HepG2 (cell line): ENCODE data around the gene IL26. TPM values are rescaled to one million over a fixed set of nuclear protein-coding genes. Genes with fewer than 3 reads are reported as not detected.

ENCODE experiments used
- ATAC-seq: fragments of 200-7000 bp; cut with Tn5 transposase; 3 replicates; pipeline ENCODE4 v1.9.1; 2020; ENCODE audit warnings: mild to moderate bottlenecking, moderate library complexity
- BruUV-seq: library from RNA; stranded (reverse); fragments of 400-500 nt; replicated peaks from 2 replicates; lab custom pipeline; 2021; lab: Mats Ljungman, UMichigan
- CTCF ChIA-PET: fragments of 300-600 bp; formaldehyde crosslinking; extraction: SDS; loops from one replicate; lab custom pipeline; 2021; ENCODE audit warnings: low total read pairs, inconsistent platforms, low intra/inter-chr PET ratio; lab: Yijun Ruan, JAX
- POLR2A ChIA-PET: fragments of 350-600 bp; sonication (Branson Sonifier 250); formaldehyde crosslinking; loops from one replicate; lab custom pipeline; 2020; ENCODE audit warnings: antibody characterized with exemption, inconsistent platforms; lab: Yijun Ruan, JAX
- DNase-seq: peaks from one replicate; pipeline ENCODE4 v3.0.0-alpha.2; 2015; ENCODE audit warnings: low spot score
- FAIRE-seq: peaks from 3 replicates; lab custom pipeline; 2011; peaks lifted over from hg19 to GRCh38; lab: Jason Lieb, UNC
- H2AFZ ChIP-seq: one replicate; pipeline ENCODE4 v1.6.1; 2011; ENCODE audit warnings: low read length, inconsistent platforms
- H3K27ac ChIP-seq: fragments of 300-600 bp; 3 replicates; pipeline ENCODE4 v1.8.0; 2011; ENCODE audit warnings: mixed run types, mild to moderate bottlenecking, mixed read lengths, low read length, inconsistent platforms; ENCODE audit not compliant: insufficient read depth; ENCODE audit errors: extremely low read length
- H3K27me3 ChIP-seq, 2 experiments: fragments of 200-600 bp in 1 of 2; 2 replicates in 1 of 2; 3 replicates in 1 of 2; pipeline versions ENCODE4 v1.6.0 to v1.8.0; 2011; ENCODE audit warnings: low read length in 2 of 2, mild to moderate bottlenecking in 2 of 2, moderate library complexity in 2 of 2, inconsistent platforms in 1 of 2; ENCODE audit not compliant: insufficient read depth in 2 of 2, control insufficient read depth in 1 of 2
- H3K36me3 ChIP-seq, 2 experiments: fragments of 200-600 bp in 1 of 2; replicated peaks in 1 of 2; 2 replicates in 1 of 2; 3 replicates in 1 of 2; pipeline versions ENCODE4 v1.5.1 to v1.8.0; 2011; ENCODE audit warnings: low read length in 2 of 2, inconsistent platforms in 1 of 2; ENCODE audit not compliant: insufficient read depth in 2 of 2, control insufficient read depth in 1 of 2
- H3K4me1 ChIP-seq: 2 replicates; pipeline ENCODE4 v1.5.1; 2012; ENCODE audit warnings: low read length, inconsistent platforms; ENCODE audit not compliant: insufficient read depth
- H3K4me2 ChIP-seq: 2 replicates; pipeline ENCODE4 v1.6.0; 2011; ENCODE audit warnings: low read depth, low read length, inconsistent platforms
- H3K4me3 ChIP-seq, 3 experiments: fragments of 200-600 bp in 1 of 3; sonication (generic), shearing (Covaris generic) in 1 of 3; replicated peaks in 1 of 3; 2 replicates each; pipeline ENCODE4 v1.5.1; 2011 to 2016; ENCODE audit warnings: low read length in 3 of 3, inconsistent platforms in 2 of 3, low read depth in 2 of 3, mild to moderate bottlenecking in 2 of 3, control low read depth in 1 of 3, mixed read lengths in 1 of 3; ENCODE audit not compliant: insufficient read depth in 1 of 3
- H3K79me2 ChIP-seq: one replicate; pipeline ENCODE4 v1.6.1; 2011; ENCODE audit warnings: low read length, inconsistent platforms; ENCODE audit not compliant: insufficient read depth
- H3K9ac ChIP-seq: 2 replicates; pipeline ENCODE4 v1.6.0; 2011; ENCODE audit warnings: mild to moderate bottlenecking, low read depth, low read length, inconsistent platforms; ENCODE audit not compliant: insufficient read depth
- H3K9me3 ChIP-seq: 2 replicates; pipeline ENCODE4 v1.5.1; 2012; ENCODE audit warnings: mild to moderate bottlenecking, low read length
- H4K20me1 ChIP-seq: 2 replicates; pipeline ENCODE4 v1.6.0; 2011; ENCODE audit warnings: inconsistent platforms, mild to moderate bottlenecking, low read length, moderate library complexity; ENCODE audit not compliant: insufficient read depth
- CEBPB ChIP-seq: IDR thresholded peaks from 2 replicates; pipeline ENCODE4 v1.6.1; 2011; ENCODE audit warnings: low read depth, low read length, improper control_type of control experiment, borderline replicate concordance
- MATR3 ChIP-seq: sonication (generic); formaldehyde crosslinking; IDR thresholded peaks from 2 replicates; pipeline ENCODE4 v1.4.0; 2020; ENCODE audit warnings: missing genetic modification reagents
- NFE2 ChIP-seq: sonication (generic); formaldehyde crosslinking; IDR thresholded peaks from 2 replicates; pipeline ENCODE4 v1.4.0; 2020; ENCODE audit warnings: missing genetic modification reagents
- SMARCE1 ChIP-seq: fragments of 450-650 bp; IDR thresholded peaks from 2 replicates; pipeline ENCODE4 v1.6.1; 2017; ENCODE audit warnings: borderline replicate concordance
- TFDP2 ChIP-seq: sonication (generic); formaldehyde crosslinking; IDR thresholded peaks from 2 replicates; pipeline ENCODE4 v1.4.0; 2020; ENCODE audit warnings: missing genetic modification reagents
- U2AF2 ChIP-seq: fragments of 200-400 bp; formaldehyde crosslinking; IDR thresholded peaks from 2 replicates; pipeline ENCODE4 v1.6.1; 2017; ENCODE audit warnings: low read depth, mild to moderate bottlenecking, low read length
- ZNF484 ChIP-seq: sonication (generic); formaldehyde crosslinking; IDR thresholded peaks from 2 replicates; pipeline ENCODE4 v1.5.1; 2020; ENCODE audit warnings: mild to moderate bottlenecking, low read depth, missing genetic modification reagents, borderline replicate concordance
- ZNF609 ChIP-seq: sonication (generic); formaldehyde crosslinking; IDR thresholded peaks from 2 replicates; pipeline ENCODE4 v1.4.0; 2020; ENCODE audit warnings: mild to moderate bottlenecking, missing genetic modification reagents, borderline replicate concordance
- ZNF766 ChIP-seq: sonication (generic); formaldehyde crosslinking; IDR thresholded peaks from 2 replicates; pipeline ENCODE4 v1.5.0; 2020; ENCODE audit warnings: missing genetic modification reagents, borderline replicate concordance
- WGBS: methylation state at CpG from one replicate; pipeline ENCODE4 v1.1.6; 2017; ENCODE audit warnings: low lambda C conversion rate; 5-methylcytosine and 5-hydroxymethylcytosine counted together
- in situ Hi-C: cut with HindIII; loops from 2 replicates; pipeline ENCODE4 v1.10.0; 2017; ENCODE audit warnings: low pct_unique_long_range_greater_than_20kb; ENCODE audit not compliant: extremely low pct_ligation_motif_present
- intact Hi-C: fragments of 100-400 bp; cut with micrococcal nuclease; formaldehyde crosslinking; loops from one replicate; pipeline ENCODE4 v1.10.0; 2022; ENCODE audit not compliant: unreplicated experiment
- polyA plus RNA-seq, 8 experiments: library from polyadenylated mRNA; depleted of rRNA in 3 of 8; stranded (reverse) in 7 of 8; unstranded in 1 of 8; fragments of >200 nt; fragmentation: Illumina TruSeq in 4 of 8; extraction: Trizol in 4 of 8; gene quantifications; 2 replicates each; pipeline versions ENCODE4 v1.2.1 to v1.2.3, GENCODE V29; 2011 to 2016; ENCODE audit warnings: low read depth in 4 of 8, missing spikeins in 1 of 8, mixed read lengths in 1 of 8; ENCODE audit not compliant: insufficient read depth in 1 of 8
- total RNA-seq, 5 experiments: library from RNA; depleted of rRNA; stranded (reverse); fragments of >200 nt; fragmentation: Illumina TruSeq; extraction: Trizol; gene quantifications; 2 replicates each; pipeline ENCODE4 v1.2.3, GENCODE V29; 2016; ENCODE audit warnings: low read depth in 1 of 5
- TF ChIP-seq, protein P1 (sequence below): sonication (generic); formaldehyde crosslinking; IDR thresholded peaks from 2 replicates; pipeline ENCODE4 v1.4.0; 2020; ENCODE audit warnings: missing genetic modification reagents, low read depth, mild to moderate bottlenecking, borderline replicate concordance
- TF ChIP-seq, protein P2 (sequence below): sonication (generic); formaldehyde crosslinking; IDR thresholded peaks from 2 replicates; pipeline ENCODE4 v1.9.0; 2022; ENCODE audit warnings: missing genetic modification reagents, mild to moderate bottlenecking, borderline replicate concordance

The IL26 gene
- total and polyA plus RNA-seq, 2 of the 13 experiments (the other 11 are each of a cell fraction or from before 2014, with no cell fraction given): not detected

GRCh38 chr12:68264158-68264855 lies 38.7 kb upstream of the IL26 start (continued):
- TF ChIP-seq, protein P1, sequence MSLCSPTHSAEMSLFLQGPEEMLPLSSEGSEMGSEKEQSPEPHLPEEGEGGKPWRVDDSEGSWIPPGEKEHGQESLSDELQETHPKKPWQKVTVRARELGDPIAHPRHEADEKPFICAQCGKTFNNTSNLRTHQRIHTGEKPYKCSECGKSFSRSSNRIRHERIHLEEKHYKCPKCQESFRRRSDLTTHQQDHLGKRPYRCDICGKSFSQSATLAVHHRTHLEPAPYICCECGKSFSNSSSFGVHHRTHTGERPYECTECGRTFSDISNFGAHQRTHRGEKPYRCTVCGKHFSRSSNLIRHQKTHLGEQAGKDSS (CRISPR knock-in tag): no peak

DNA sequence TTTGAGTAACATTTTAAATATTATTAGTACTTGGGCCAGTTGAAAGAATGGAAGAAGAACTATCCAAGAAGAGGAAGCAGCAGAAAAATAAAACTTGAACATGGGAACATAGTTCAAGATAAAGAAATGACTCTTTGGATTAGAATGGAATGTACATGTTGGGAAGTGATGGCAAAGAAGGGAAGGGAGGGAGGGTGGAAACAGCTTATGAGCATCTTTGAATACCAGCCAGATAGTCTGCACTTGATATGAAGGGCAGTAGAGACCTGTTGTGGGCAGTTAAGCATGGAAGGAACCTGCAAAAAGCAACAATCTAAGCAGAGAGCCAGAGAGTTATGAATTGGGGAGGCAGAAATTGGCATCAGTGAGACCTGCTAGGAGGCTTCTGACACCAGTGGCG lies 37.8 kb upstream of the IL26 start:
- POLR2A ChIA-PET: no interaction called here
- 0% methylated on average over 1 of the region's 1 CpG for WGBS
- no TSS peak for BruUV-seq
- Histone ChIP-seq H3K27me3 (peaks cover 3 to 4% of the 10 kb centered on the region in 2 experiments; a peak in 2 of 5 replicates), H3K9ac (no peak overlapping the region), H3K27ac (no peak overlapping the region), H3K9me3 (no peaks in the 10 kb centered on the region), H3K4me2 (no peak overlapping the region), H4K20me1 (no peaks in the 10 kb centered on the region), H3K36me3 (no peaks in the 10 kb centered on the region), H3K79me2 (no peaks in the 10 kb centered on the region), H2AFZ (no peak overlapping the region), H3K4me1 (no peaks in the 10 kb centered on the region), H3K4me3 (no peak overlapping the region)
- no peak for DNase-seq
- in situ Hi-C loops (no loop called here), intact Hi-C loops (no loop called here)
- no peak for ATAC-seq
- CTCF ChIA-PET: no interaction called here
- no peak for FAIRE-seq
- TF ChIP-seq NFE2 (CRISPR knock-in tag) (no peak), SMARCE1 (no peak), MATR3 (CRISPR knock-in tag) (no peak), ZNF609 (CRISPR knock-in tag) (no peak), TFDP2 (CRISPR knock-in tag) (no peak), ZNF766 (CRISPR knock-in tag) (no peak), U2AF2 (no peak), ZNF484 (no peak), CEBPB (no peak)
- TF ChIP-seq, protein P2, sequence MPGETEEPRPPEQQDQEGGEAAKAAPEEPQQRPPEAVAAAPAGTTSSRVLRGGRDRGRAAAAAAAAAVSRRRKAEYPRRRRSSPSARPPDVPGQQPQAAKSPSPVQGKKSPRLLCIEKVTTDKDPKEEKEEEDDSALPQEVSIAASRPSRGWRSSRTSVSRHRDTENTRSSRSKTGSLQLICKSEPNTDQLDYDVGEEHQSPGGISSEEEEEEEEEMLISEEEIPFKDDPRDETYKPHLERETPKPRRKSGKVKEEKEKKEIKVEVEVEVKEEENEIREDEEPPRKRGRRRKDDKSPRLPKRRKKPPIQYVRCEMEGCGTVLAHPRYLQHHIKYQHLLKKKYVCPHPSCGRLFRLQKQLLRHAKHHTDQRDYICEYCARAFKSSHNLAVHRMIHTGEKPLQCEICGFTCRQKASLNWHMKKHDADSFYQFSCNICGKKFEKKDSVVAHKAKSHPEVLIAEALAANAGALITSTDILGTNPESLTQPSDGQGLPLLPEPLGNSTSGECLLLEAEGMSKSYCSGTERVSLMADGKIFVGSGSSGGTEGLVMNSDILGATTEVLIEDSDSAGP (CRISPR knock-in tag): no peak
